Activated B cell treated with CpG ODN at 0.5 μM for 24 hours (primary cell): ENCODE results near the gene XPR1. TPM values are rescaled to one million over a fixed set of nuclear protein-coding genes. Genes with fewer than 3 reads are reported as not detected.

Experiments used
- ATAC-seq: fragments of 200-7000 bp; cut with Tn5 transposase; one replicate; pipeline ENCODE4 v1.10.0; 2021; ENCODE audit warnings: low read depth, mild to moderate bottlenecking, moderate library complexity
- CTCF ChIA-PET: fragments of 350-600 bp; sonication (Branson Sonifier 250); formaldehyde crosslinking; loops from one replicate; lab custom pipeline; 2021; ENCODE audit warnings: antibody characterized with exemption; lab: Charles Lee
- POLR2A ChIA-PET: fragments of 350-600 bp; sonication (Branson Sonifier 250); formaldehyde crosslinking; loops from one replicate; lab custom pipeline; 2021; ENCODE audit warnings: antibody characterized with exemption; lab: Charles Lee
- DNase-seq: peaks from one replicate; pipeline ENCODE4 v3.0.0; 2022
- H3K27ac Mint-ChIP-seq: one replicate; pipeline ENCODE4 v1.8.0; 2020; ENCODE audit warnings: mixed read lengths
- H3K27me3 Mint-ChIP-seq: one replicate; pipeline ENCODE4 v1.8.0; 2021; ENCODE audit warnings: mixed read lengths
- H3K36me3 Mint-ChIP-seq: one replicate; pipeline ENCODE4 v1.8.0; 2021; ENCODE audit warnings: low read depth, mixed read lengths
- H3K4me1 Mint-ChIP-seq: one replicate; pipeline ENCODE4 v1.8.0; 2021; ENCODE audit warnings: mixed read lengths
- H3K4me3 Mint-ChIP-seq: one replicate; pipeline ENCODE4 v1.8.0; 2020; ENCODE audit warnings: mild to moderate bottlenecking, mixed read lengths
- H3K9me3 Mint-ChIP-seq: one replicate; pipeline ENCODE4 v1.8.0; 2020; ENCODE audit warnings: mixed read lengths
- intact Hi-C: fragments of 100-400 bp; cut with micrococcal nuclease; formaldehyde crosslinking; loops from one replicate; pipeline ENCODE4 v1.15.1; 2024
- total RNA-seq: library from RNA; stranded (reverse); gene quantifications from 2 replicates; pipeline ENCODE4 v1.2.3, GENCODE V29; 2022
- TF ChIP-seq, protein P1 (sequence below): fragments of 200-600 bp; IDR thresholded peaks from one replicate; pipeline ENCODE4 v1.8.0; 2022; ENCODE audit warnings: antibody characterized with exemption, mild to moderate bottlenecking

XPR1 gene
- total RNA-seq, 1 donor from 2014 or later, result 20.4 TPM

DNA sequence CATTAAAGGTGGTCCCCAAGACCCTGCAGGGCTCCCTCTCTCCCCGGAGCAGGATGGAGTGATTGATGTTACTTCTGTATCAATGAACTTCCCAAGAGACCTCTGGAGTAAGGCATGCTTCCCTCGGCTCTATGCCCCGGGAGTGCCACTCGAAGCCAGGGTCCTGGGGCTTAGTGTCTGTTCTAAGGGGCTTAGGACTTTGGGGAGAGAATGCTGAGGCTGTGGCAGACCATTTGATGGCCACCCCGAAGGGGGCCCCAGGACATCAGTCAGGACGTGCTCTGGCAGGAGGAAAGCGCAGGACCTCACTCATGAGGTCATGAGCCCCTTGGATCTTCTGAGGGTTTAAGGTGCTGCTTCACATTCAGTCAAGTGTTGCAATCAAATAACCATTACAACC, 288.4 kb downstream of the XPR1 start:
- DNase-seq, result no peak
- no peak overlapping the region for H3K27ac Mint-ChIP-seq
- TF ChIP-seq, protein P1, sequence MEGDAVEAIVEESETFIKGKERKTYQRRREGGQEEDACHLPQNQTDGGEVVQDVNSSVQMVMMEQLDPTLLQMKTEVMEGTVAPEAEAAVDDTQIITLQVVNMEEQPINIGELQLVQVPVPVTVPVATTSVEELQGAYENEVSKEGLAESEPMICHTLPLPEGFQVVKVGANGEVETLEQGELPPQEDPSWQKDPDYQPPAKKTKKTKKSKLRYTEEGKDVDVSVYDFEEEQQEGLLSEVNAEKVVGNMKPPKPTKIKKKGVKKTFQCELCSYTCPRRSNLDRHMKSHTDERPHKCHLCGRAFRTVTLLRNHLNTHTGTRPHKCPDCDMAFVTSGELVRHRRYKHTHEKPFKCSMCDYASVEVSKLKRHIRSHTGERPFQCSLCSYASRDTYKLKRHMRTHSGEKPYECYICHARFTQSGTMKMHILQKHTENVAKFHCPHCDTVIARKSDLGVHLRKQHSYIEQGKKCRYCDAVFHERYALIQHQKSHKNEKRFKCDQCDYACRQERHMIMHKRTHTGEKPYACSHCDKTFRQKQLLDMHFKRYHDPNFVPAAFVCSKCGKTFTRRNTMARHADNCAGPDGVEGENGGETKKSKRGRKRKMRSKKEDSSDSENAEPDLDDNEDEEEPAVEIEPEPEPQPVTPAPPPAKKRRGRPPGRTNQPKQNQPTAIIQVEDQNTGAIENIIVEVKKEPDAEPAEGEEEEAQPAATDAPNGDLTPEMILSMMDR, result no peak
- no peaks in the 10 kb centered on the region for H3K9me3 Mint-ChIP-seq
- CTCF ChIA-PET, result no interaction called here
- ATAC-seq, result no peak
- no peak overlapping the region for H3K4me3 Mint-ChIP-seq
- POLR2A ChIA-PET, result no interaction called here
- peaks cover 23% of the 10 kb centered on the region for H3K27me3 Mint-ChIP-seq
- no peaks in the 10 kb centered on the region for H3K36me3 Mint-ChIP-seq
- intact Hi-C loops, result no loop called here
- no peaks in the 10 kb centered on the region for H3K4me1 Mint-ChIP-seq

DNA sequence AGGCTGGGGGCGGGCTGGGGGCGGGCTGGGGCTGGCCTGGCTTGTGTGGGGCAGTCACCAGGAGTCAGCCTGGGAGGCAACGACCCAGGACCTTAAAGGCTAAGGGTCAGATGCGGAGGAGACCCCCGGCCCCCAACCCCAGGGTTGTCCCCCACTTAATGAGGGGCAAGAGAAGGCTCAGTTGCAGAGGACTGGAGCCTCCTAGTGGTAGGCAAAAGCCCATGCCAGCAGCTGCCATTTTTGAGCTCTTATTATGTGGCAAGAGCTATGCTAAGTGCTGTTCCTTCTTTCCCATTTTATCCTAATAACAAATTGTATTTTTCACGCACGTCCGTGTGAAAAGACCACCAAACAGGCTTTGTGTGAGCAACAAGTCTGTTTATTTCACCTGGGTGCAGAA, 288.9 kb downstream of the XPR1 start:
- no peak for ATAC-seq
- CTCF ChIA-PET, result no interaction called here
- no peak overlapping the region for H3K4me3 Mint-ChIP-seq

GRCh38 chr1:180921386-180921785, 289.6 kb downstream of the XPR1 start:
- TF ChIP-seq, protein P1, result no peak
- Mint-ChIP-seq H3K4me3 (no peak overlapping the region), H3K9me3 (no peaks in the 10 kb centered on the region), H3K27me3 (peaks cover 16% of the 10 kb centered on the region), H3K27ac (no peak overlapping the region), H3K36me3 (no peaks in the 10 kb centered on the region), H3K4me1 (peaks cover 2% of the 10 kb centered on the region)
- no peak for DNase-seq
- no peak for ATAC-seq
- POLR2A ChIA-PET, result no interaction called here
- CTCF ChIA-PET, result no interaction called here
- intact Hi-C loops, result no loop called here

More for the DNA sequence above, 288.9 kb downstream of the XPR1 start:
- Mint-ChIP-seq H3K27ac (no peak overlapping the region), H3K36me3 (no peaks in the 10 kb centered on the region), H3K27me3 (peaks cover 18% of the 10 kb centered on the region), H3K9me3 (no peaks in the 10 kb centered on the region), H3K4me1 (no peaks in the 10 kb centered on the region)
- POLR2A ChIA-PET, result no interaction called here
- no peak for DNase-seq
- TF ChIP-seq, protein P1, result no peak
- intact Hi-C loops, result no loop called here

DNA sequence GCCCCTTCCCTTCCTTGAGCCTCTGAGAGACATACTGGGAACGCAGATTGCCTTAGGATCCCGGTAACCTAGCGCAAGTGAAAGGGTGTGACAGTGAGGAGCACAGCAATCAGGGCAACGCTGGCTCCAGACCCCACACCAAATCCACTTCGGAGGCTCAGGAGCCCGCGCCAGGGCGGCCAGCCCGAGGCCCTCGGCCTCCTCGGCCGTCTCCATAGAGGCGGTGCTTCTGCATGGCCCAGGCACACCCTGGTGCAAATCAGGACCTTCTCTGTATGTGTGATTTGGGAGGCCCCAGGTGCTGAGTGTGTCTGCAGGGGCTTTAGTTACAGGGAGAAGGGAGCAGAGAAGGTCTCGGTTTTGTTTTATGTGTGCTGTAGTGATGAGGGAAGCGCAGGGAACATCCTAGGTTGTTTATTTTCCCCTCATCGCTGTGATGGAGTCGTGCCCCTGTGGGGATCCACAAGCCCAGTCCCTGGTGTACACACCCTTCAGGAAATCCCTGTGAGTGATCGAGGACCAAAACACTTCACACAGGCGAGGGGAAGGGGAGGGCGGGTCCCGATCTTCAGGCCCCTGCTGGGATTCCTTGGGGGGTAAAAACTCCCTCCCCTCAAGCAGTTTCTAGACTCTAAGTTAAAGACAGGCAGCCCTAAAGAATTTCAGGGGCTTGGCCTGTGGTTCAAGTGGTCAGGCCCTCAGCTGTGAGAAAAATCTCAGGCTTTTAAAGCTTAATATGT, 290.2 kb downstream of the XPR1 start:
- ChIA-PET CTCF (no interaction called here), POLR2A (no interaction called here)
- Mint-ChIP-seq H3K27me3 (peaks cover 16% of the 10 kb centered on the region), H3K36me3 (no peaks in the 10 kb centered on the region), H3K27ac (no peak overlapping the region), H3K4me1 (peaks cover 8% of the 10 kb centered on the region), H3K9me3 (no peaks in the 10 kb centered on the region), H3K4me3 (no peak overlapping the region)
- intact Hi-C loops, result no loop called here
- ATAC-seq, result no peak
- no peak for DNase-seq
- TF ChIP-seq, protein P1, result no peak

GRCh38 chr1:180922631-180923015, 290.8 kb downstream of the XPR1 start:
- ChIA-PET POLR2A (no interaction called here), CTCF (no interaction called here)
- peaks cover 16% of the 10 kb centered on the region for H3K27me3 Mint-ChIP-seq
- H3K36me3 Mint-ChIP-seq, result no peaks in the 10 kb centered on the region
- TF ChIP-seq, protein P1, result no peak
- H3K9me3 Mint-ChIP-seq, result no peaks in the 10 kb centered on the region
- ATAC-seq (no peak), DNase-seq (no peak)
- intact Hi-C loops, result no loop called here
- H3K4me3 Mint-ChIP-seq, result no peak overlapping the region
- H3K27ac Mint-ChIP-seq, result no peak overlapping the region
- peaks cover 8% of the 10 kb centered on the region for H3K4me1 Mint-ChIP-seq
